GM10266 (cell line): ENCODE data around the gene TICAM1.
"Not testable (repeated sequence)": the region's sequence is repeated elsewhere in the genome, so short reads cannot be mapped to it uniquely, and the experiment has no call there.

Experiments
- DNase-seq: peaks from one replicate; pipeline ENCODE4 v3.0.0; 2012; ENCODE audit errors: extremely low spot score
- TF ChIP-seq, protein P1 (sequence below): IDR thresholded peaks from 2 replicates; pipeline ENCODE4 v1.5.1; 2012; ENCODE audit warnings: mild to moderate bottlenecking, low read depth; ENCODE audit not compliant: control insufficient read depth, insufficient read depth; ENCODE audit errors: missing control alignments

The TICAM1 gene

DNA sequence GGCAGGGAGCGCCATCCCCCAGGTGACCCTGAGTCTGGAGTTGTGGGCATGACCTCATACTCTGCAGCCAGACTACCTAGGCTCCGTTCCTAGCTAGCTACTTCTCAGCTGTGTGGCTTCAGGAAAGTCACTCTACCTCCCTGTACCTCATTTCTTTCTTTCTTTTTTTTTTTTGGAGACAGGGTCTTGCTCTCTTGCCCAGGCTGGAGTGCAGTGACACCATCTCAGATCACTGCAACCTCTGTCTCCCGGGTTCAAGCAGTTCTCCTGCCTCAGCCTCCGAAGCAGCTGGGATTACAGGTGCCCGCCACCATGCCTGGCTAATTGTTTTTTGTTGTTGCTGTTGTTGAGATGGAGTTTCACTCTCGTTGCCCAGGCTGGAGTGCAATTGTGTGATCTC, 21.0 kb upstream of the TICAM1 start:
- TF ChIP-seq, protein P1, sequence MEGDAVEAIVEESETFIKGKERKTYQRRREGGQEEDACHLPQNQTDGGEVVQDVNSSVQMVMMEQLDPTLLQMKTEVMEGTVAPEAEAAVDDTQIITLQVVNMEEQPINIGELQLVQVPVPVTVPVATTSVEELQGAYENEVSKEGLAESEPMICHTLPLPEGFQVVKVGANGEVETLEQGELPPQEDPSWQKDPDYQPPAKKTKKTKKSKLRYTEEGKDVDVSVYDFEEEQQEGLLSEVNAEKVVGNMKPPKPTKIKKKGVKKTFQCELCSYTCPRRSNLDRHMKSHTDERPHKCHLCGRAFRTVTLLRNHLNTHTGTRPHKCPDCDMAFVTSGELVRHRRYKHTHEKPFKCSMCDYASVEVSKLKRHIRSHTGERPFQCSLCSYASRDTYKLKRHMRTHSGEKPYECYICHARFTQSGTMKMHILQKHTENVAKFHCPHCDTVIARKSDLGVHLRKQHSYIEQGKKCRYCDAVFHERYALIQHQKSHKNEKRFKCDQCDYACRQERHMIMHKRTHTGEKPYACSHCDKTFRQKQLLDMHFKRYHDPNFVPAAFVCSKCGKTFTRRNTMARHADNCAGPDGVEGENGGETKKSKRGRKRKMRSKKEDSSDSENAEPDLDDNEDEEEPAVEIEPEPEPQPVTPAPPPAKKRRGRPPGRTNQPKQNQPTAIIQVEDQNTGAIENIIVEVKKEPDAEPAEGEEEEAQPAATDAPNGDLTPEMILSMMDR: no peak
- no peak for DNase-seq

DNA sequence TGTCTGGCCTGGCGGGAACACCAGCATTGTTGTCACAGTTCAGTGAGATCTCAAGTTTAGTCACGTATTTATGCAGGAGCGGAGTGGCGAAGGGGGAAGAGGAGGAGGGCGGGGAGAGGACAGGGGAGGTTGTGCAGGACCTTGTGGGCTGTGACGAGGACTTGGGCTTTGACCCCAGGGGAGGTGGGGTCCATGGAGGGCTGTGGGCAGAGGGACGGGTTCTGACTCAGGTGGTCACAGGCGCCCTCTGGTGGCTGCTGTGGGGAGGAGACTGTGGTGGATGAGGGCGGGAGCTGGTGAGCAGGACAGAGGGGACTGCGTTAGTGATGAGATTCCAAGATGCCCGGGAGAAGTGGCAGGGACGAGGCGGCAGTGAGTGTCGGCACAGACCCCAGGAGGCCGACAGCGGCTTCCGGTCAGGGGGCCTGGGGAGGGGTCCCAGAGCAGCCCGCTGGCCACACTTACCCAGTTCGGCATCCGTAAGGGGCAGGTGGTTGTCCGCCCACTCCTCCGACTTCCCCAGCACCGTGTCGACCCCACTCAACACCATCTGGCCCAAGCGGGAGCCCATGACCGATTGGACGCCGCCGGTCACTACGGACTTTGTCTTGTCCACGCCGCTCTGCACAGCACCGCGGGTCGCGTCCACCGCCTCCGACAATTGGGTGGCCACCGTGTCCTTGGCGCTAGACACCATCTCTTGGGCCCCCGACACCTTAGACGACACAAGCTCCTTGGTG, 20.2 kb upstream of the TICAM1 start:
- peak; percentile 65 for DNase-seq
- TF ChIP-seq, protein P1: peak; percentile 82

DNA sequence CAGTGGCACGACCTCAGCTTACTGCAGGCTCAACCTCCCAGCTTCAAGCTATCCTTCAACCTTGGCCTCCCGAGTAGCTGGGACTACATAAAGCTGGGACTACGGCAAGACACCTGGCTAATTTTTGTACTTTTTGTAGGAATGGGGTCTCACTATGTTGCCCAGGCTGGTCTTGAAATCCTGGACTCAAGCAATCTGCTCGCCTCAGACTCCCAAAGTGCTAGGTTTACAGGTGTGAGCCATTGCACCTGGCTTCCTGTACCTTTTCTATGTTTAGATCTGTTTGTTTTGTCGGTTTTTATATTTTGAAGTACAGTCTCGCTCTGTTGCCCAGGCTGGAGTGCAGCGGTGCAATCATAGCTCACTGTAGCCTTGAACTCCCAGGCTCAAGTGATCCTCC, 17.5 kb upstream of the TICAM1 start:
- no peak for DNase-seq
- TF ChIP-seq, protein P1: no peak

DNA sequence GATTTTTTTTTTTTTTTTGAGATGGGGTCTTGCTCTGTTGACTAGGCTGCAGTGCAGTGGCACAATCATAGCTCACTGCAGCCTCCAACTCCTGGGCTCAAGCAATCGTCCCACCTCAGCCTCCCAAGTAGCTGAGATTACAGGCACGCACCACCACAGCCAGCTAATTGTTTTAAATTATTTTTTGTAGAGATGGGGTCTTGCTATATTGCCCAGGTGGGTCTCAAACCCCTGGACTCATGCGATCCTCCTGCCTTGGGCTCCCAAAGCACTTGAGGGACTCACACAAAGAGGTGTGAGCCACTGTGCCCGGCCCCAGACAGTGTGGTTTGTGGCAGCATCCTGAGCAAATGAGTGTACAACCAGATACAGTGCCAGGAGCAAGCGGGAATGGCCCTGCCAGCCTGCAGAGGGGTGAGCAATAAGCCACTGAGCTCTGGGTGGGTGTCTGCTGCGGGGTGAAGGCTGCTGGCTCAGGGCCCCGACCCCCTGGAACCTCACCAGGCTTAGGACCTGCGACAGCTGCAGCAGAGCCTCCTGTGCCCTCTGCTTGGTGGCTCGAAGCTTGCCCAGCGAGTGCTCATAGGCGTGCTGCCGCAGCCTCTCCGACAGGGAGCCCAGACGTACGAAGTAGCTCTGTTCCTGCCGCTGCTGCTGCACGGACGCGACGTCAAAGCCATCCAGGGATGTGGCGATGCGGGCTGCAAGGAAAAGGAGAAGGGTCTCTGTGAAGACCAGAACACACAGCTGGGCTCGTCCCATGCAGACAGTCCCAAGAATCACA, 15.9 kb upstream of the TICAM1 start:
- no peak for DNase-seq
- TF ChIP-seq, protein P1: no peak

DNA sequence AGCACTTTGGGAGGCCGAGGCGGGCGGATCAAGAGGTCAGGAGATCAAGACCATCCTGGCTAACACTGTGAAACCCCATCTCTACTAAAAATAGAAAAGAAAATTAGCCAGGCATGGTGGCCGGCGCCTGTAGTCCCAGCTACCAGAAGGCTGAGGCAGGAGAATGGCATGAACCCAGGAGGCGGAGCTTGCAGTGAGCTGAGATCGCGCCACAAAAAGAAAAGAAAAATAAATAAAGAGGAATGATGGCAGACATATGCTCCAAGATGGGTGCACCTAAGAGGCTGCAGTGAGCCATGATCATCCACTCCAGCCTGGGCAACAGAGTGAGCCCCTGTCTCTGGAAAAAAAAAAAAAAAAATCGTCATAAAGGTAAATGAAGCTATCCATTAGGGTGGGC, 14.5 kb upstream of the TICAM1 start:
- DNase-seq: not testable (repeated sequence)

DNA sequence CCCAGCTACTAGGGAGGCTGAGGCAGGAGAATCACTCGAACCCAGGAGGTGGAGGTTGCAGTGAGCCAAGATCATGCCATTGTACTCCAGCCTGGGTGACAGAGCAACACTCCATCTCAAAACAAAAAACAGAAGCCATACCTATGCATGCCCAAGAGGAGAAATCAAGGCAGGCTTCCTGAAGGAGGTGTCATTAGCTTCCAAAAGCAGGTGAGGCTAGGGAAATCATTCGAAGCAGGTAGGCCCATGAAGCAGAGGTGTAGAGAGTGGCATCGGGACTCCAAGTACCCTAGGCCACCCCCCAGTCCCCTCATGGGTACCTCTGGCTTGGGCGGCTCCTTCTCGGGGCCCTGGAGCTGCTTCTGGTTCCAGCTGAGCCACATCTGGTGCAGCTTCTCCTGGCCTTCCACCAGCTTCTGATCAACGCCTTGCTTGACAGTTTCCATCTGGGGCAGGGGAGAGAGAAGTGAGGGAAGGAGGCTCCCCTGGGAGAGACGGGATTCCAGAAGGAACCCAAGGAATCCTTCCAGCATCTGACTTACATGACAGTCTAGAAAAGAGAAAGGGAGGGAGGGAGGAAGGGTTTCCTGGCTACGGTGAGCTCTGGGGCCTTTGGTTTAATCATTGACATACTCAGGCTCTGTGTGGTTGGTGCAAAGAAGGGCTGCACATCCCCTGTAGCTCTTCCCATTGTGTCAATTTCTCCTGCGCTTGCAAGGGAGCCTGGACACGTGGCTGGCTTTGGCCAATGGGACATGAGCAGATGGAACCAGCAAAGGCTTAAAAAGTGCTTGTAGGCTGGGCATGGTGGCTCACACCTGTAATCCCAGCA, 13.1 kb upstream of the TICAM1 start:
- TF ChIP-seq, protein P1: no peak
- no peak for DNase-seq

DNA sequence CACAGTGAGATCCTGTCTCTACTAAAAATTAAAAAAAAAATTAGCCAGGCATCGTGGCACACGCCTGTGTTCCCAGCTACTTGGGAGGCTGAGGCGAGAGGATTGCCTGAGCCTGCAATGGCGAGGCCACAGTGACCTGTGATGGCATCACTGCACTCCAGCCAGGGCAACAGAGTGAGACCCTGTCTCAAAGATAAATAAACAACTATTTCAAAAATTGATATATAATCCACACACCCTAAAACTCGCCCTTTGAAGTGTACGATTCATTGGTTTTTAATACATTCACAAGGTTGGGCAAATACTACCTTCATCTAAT, 12.1 kb upstream of the TICAM1 start:
- TF ChIP-seq, protein P1: no peak
- DNase-seq: no peak
